Measurements from ENCODE around the gene WRNIP1.

WRNIP1 gene

DNA sequence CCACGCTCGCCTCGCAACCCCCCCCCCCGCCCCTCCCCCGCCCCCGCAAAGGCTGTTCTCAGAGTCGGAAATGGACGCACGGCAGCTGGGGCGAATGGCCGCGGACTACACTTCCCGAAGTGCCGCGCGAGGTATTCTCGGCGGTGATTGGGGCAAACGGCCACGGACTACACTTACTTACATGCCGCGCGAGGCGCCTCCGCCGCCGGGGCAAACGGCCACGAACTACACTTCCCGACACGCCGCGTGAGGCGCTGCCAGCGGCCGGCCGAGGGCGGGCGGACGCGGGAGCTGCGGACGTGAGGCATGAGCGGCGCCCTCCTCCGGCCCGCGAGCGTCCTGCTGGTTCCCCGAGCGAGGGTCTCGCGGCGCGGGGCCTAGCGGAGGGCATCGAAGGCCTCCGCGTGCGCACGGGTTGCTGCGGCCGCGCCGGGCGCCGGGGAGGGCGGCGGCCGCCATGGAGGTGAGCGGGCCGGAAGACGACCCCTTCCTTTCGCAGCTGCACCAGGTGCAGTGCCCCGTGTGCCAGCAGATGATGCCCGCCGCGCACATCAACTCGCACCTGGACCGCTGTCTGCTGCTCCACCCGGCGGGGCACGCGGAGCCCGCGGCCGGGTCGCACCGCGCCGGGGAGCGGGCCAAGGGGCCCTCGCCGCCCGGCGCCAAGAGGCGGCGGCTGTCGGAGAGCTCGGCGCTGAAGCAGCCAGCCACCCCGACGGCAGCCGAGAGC lies at the start of gene WRNIP1:
Gene WRNIP1, plus strand, starts transcription at position 228 of the 730 bp plus-strand sequence. Its CDS starts 230 bp downstream, at position 458.
- DNase-seq (ENCODE audit: low read depth in 2 of 2) = peak; percentile 95 to 97

DNA sequence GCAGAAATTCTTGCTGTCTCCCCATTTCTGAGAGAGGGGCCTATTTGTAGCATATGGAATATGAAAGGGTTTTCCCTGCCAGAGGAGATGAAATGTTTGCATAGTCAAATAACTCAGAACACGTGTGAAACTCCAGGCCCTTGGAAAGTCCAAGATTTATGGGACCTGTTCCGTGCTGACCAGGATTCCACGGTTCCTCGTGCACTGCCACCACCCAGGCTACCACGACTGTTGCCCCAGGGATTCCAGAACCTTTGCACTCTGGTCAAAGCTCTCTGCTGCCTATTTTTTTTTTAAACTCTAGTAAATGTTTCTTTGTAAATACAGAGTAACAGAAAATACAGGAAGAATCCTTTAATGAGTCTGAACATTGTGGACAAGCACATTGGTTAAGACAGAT lies 49.5 kb upstream of the WRNIP1 start:
- no peak for DNase-seq (ENCODE audit: low read depth in 2 of 2)

DNA sequence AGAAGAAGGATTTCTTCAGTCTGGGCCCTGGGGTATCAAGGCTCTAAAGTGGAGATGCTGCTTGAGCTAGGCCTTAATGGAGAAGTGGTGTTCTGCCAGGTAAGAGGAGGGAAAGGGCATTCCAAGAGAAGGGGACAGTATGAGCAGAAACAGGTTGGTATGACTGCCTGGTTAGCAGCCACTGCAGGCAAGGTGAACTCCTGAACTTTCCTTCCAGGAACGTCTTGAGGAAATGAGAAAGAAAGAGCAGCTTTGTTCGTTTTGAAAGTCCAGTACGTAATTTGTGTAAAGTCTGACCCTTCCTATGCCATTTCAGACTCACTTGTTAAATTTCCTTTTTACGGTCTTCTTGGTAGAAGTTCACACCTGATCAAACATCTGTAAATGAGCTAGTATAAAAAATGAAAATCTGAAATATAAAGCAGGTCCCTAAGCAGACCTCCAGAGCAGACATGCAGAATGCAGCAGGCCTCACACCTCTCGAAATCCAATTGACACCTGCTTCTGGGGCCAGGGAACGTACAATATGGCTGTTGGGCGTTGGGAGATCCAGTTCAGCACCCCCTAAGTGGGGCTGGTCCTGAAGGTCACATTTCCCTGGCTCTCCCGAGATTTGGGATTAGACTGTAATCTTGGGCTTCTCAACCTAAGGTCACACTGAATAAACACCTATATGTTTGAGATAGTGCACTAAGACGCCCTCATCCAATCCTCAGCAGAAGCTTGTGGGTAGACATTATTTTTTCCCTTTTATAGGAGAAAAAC lies 48.1 kb upstream of the WRNIP1 start:
- DNase-seq (ENCODE audit: low read depth in 2 of 2) = no peak

DNA sequence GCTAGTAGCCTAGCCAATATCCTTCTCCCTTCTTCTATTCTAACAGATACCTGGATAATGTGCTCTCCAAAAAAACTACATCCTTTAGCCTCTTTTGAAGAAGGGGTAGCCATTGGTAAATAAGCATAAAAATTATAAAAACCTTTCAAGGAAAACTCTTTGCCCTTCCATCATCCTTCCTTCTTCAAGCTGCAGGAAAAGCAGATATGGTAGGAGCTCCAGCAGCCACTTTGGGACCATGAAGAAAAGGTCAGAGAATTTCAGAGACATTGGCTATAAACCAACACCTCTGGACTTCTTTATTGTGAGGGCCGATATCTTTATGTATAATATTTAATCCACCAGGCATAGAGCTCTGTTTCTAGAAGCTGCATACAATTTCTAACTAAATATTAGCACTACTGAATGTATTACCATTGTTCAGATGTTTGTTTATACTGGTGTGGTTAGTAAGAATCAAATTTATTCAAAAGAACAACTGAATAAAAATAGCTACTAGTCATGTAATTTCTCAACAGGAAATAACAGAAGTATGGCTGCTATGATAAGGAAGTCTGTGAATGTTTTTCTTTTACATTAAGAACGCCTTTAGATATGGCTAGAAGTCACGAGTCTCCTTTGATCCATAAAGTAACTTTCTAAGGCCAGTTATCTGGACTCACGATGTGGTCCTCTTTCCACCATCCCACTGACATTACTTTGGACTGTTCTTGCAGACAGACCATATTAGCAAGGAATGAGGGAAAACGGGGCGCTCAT lies 46.7 kb upstream of the WRNIP1 start:
- DNase-seq (ENCODE audit: low read depth in 2 of 2) = no peak

DNA sequence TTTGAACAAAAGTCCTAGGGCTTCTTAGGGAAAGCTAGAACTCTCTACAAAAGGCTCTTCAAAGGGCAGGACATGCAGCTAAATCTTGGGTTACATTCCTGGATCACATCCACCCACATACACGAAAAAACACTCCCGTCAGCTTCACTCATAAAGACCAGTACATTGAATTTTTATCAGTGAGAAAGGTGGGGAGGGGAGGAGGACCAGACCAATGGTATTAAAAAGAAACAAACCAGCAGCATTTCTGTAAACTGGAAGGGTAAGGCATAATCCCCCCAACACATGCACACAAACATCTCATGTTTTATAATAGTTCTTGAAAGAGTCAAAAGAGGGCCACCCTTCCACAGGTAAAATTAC lies 46.1 kb upstream of the WRNIP1 start:
- DNase-seq (ENCODE audit: low read depth in 2 of 2) = no peak

DNA sequence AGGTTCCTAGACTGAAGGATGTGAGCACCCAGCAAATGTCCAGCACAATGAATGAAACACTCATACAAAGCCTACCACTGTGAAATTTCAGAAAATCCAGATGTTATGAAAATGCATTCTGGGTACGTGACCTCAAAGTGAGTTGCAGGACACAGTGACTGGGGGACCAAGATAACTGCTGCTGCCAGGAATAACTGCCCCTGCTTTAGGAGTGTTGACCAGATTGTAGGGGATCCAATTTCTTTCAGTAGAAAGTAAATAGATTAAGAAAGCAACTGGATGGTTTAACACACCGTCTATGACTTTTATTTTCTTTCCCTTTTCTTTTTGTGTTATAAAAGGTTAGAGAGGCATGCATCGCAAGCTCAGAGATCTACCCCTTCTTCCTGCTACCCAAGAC lies 44.0 kb upstream of the WRNIP1 start:
- no peak for DNase-seq (ENCODE audit: low read depth in 2 of 2)

DNA sequence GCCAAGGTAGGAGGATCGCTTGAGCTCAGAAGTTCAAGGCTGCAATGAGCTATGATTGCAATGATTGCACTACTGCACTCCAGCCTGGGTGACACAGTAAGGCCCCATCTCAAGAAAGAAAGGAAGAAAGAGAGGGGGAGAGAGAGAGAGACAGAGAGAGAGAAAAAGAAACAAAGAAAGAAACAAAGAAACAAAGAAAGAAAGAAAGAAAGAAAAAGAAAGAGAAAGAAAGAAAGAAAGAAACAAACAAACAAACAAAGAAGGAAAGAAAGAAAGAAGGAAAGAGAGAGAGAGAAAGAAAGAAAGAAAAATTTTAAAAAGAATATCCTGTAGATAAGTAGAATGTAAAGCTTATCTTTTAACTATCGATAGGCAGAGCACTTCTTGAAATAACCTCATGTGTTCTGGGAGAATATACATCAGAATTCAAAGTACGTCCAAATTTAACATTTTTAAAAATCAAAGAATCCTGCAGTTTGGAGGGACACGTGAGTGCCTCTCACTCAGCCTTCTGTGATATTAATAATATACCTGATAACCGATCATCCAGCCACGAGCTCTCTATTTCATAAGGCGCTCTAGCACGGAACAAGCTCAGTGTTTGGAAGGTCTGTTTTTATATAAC lies 39.7 kb upstream of the WRNIP1 start:
- DNase-seq (ENCODE audit: low read depth in 2 of 2) = no peak

DNA sequence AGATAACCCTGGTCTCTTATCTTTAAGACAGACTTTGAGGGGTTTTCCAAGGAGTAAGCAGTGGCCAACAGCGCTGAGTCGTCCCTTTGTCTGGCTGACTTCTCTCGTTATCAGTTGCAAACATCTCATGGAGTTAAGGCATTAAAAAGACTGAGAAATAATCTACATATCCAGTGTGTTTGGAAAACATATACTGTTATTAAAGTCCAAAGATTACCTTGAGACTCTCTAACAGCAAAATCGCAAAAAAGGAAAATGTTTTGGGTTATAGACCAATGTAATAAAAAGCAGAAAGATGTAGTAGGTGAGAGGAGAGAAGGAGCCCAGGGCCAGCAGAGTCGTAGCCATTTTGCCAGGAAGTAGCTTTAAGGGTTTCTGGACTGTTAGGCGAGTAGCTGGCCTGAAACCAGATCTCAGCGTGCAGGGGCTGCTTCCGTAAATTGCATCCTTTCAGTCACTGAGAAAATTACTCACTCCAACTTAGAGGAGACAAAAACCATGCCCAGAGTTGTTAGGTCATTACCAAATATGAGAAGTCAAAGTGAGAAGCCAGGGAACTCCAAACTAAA lies 39.1 kb upstream of the WRNIP1 start:
- no peak for DNase-seq (ENCODE audit: low read depth in 2 of 2)

DNA sequence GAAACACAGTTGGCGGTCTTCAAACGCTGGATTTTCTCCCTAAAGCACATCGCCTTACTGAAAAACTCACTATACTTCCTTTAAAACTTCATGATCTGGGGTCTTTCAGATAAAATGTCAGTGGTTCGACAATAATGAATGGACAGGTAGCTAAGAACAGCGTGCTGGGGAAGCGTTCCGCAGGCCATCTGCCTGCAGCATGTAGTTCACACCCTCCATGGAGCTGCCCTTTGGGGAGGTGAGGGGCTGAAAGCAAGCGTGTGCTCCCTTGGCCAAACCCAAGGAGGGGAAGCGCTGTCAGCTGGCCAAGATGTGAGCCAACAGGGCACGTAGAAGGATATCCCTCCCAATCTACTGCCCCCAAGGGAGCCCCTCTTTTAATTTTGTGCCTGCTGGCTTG lies 35.3 kb upstream of the WRNIP1 start:
- no peak for DNase-seq (ENCODE audit: low read depth in 2 of 2)

DNA sequence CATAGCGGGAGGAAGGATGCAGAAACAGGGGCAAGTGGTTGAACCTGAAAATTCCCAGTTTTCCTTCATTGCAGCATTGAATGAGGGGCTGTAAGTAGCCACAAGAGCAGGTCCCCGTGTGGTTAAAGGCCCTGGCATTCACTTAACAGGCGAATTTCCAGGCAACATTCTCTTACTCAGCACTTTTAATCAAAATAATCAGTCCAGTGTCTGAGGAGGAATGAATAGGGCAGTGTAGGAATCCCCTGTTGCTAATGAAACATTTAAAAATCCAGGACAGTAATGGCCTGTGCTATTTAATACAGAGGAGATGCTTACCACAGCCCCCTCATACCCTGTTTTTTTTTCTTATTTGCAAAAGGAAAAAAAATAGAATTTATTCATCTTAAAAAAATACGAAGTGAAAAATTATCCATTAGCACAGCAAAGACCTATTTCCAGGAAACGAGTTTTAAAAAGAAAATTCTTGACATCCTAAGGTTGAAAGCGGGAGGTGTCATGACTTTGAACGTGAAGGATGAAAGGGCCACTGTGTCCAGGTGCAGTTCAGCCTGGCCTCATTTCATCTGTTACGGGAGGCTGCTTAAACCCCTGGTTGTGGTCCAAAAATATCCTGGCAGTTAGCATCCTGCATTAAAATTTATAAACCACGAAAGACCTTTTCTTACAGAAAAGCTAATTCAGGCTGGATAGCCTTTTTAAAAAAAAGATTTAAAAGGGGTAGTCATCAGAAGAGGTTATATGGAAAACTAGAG lies 34.7 kb upstream of the WRNIP1 start:
- DNase-seq (ENCODE audit: low read depth in 2 of 2) = no peak

DNA sequence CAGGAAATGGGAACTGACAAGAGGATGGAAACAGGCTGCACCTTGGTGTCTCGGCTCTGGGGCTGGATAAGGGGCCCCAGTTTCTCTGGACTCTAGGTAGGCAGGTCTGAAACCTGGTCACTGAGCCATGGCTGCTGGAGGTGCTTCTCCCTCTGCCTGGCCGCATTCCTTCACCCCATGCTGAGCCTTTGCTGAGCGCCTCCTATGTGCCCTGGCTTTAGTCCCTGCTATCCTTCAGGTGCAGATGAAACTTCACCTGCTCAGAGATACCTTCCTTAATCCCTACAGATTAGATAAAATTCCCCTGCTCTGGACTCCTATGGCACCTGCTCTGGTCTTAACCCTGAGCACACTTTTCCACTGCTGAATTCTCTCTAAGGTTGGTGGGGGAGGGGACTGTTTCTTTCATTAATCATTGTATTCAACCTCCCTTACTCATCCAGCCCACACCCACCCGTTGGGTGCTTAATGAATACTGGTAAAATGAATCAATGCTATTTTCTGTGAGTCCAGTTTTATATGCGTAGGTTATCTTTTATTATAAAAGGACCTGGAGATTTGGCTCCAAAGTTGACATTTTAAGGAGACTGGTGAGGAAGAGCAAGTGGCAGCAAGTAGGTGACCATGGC lies 33.8 kb upstream of the WRNIP1 start:
- DNase-seq (ENCODE audit: low read depth in 2 of 2) = no peak

DNA sequence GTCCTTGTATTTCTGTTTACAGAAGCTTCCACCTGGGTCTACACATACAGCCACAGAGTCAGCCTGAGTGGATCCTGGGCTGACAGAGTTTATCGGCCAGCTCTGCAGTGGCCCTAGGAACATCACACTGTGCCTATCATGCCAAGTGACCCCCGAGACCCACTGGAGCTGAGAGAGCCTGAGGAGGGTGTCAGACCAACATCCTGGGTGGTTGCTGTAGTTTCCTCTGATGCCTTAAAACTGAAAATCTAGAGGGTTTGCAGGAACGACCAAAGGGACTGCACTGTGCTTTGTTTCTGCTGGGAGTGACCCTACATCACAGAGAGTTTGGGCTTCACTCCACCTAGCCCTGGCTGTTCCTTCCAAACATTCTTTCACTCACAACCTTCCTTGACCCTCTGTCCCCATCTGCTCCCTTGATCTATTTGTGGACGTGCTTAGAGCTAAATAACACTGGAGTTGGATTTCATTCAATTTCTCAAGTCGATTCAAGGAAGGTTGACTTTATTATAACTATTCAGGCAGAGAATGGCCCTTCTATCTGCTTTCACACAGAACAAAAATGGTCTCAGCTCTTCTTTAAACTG lies 32.6 kb upstream of the WRNIP1 start:
- no peak for DNase-seq (ENCODE audit: low read depth in 2 of 2)

DNA sequence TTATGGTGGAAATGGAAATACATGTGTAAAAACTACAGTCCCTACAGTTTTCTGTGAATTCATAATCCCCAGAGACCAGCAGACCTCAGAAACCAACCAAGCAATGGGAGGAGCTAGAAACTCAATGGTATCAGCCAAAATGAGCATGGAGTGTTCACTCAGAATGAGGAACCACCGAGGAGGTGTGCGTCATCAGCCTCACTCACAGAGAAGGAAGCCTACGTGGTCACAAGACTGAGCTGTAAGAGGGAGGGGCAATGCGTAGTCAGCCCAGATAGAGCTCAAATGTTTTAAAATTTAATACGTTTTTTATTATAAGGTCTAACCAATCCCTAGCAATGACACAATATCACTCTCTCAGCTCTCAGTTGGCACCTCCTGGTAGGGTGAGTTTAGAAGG lies 31.9 kb upstream of the WRNIP1 start:
- peak in 1 of 2 donors; percentile 33 for DNase-seq (ENCODE audit: low read depth in 2 of 2)

DNA sequence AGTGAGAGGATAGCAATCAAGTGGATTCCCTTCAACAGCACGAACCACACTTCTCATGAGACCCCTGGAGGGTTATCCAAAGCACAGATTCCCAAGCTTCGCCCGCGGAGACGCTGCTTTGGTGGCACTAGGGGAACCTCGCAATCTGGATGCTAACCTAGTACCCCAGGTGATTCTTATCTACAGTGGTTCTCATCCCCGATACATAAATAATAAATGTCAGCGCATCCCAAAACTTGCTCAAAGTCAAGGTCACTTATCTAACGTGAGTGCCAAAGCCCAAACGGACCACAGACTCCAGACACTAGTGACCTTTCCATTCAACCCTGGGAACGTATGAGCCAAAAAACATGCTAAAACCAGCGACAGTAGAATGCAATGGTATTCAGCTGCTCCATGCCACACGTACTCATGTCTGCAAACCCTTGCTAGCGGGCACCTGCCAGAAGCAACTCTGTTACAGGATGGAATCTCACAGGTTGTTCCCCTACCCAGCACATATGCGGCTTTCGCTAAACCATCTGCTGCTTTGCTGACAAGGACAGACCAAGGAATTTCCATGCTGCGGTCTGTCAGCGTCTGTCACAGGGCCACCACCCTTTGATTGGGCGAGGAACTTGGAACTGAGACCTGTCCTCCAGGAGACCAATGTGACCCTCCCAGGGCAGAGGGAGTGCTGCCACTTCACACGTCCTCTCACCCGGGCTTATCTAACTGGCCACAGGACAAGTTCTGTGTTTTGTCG lies 31.3 kb upstream of the WRNIP1 start:
- no peak for DNase-seq (ENCODE audit: low read depth in 2 of 2)

DNA sequence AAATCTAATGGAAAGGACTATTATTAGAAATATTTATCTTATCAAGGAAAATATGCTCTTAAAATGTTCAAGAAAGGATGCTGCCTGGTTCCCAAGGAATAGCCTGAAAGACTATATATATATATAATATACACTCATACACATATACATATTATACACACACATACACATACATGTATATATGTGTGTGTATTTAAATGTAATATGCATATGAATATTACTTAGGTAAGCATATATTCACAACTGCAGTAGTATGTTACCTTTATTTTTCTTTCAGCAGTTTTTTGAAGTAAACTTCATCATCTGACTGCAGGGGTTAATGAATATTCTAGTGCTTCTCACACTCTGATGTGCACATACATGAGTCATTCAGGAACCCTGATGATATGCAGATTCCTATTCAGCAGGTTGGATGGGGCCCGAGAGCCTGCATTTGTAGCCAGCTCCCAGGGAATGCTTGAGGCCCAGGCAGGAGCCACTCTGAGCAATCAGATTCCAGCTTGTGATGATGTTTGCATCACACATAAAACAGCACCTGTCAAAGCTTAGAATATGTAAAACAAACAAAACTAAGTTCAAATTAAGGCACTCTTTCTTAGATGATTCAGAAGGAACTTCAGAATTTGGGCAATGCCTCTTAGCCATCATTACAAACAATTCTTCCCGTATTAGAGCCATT lies 30.6 kb upstream of the WRNIP1 start:
- no peak for DNase-seq (ENCODE audit: low read depth in 2 of 2)

DNA sequence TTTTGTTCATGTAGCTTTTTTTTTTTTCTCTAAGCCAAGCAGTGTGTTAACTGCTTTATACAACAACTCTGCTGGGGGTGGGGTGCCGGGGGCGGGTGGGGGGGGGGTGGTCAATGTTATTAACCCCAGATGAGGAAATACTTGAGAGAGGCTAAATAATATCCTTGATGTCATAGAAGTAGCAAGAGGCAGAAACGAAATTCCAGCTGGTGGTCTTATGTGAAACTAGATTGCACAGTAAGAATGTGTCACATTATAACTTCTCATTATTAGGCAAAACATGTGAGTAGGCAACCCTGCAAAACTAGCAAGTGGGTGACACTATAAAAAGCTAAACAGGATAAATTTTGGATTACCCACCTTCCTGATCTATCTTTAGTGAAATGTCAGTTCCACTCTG lies 27.3 kb upstream of the WRNIP1 start:
- DNase-seq (ENCODE audit: low read depth in 2 of 2) = no peak

DNA sequence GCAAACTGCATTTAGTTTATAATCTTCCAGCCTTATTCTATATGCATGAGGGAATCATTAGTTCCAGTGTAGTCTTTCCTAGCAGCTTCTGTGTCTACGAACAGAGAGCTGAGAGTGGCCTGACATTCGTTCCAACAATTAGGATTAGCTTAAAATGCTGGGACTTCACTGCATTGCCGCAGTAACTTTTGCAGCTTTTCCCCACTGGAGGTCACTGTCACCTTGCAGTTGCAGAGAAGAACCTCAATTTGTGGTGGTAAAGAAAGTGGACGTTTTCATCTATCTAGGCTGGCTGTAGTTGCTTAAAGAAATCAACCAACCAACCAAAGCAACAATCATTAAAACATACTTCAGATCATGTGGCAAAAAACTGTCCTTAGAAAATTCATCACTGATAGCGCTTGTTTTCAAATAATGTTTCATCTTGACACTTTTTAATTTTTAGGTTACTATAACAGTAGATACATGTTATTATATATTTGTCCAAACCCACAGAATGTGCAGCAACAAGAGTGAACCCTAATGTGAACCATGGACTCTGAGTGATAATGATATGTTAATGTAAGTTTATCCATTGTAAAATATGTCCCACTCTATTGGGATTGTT lies 26.7 kb upstream of the WRNIP1 start:
- DNase-seq (ENCODE audit: low read depth in 2 of 2) = peak; percentile 17 to 23

DNA sequence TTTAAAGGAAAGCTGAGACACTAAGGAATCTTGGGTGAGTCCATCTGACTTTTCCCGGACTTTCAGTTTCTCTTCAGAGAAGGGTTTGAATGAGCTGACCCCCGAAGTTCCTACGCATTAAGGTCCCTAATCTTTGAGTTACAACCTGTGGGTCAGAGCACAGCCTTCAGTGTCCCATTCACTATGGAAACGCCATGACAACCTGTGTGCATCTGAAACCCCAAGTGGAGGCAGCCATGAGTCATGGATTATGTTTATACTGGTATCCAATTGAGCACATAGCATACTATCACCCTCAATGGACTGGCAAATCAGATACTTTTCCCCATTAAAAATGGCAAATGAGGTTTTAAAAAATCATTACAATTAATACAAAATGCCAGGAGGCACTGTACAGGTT lies 25.9 kb upstream of the WRNIP1 start:
- no peak for DNase-seq (ENCODE audit: low read depth in 2 of 2)

DNA sequence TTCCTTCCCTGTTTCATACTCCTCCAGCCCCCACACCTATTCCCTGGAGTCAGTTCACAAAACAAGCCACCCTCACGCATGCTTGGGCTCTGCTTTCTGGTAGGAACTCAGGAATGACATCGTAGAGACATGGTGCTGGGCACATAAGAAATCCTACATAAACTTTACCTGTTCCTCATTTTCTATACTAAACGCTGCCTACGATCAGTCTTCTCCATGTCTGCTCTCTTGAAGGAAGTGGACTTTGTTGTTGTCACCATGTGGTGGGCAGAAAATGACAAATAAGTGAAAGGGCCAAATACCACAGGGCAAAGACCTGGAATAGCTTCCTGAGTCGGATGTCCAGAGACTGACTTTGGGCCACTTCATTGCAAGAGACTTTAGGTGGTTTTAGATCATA lies 24.6 kb upstream of the WRNIP1 start:
- DNase-seq (ENCODE audit: low read depth in 2 of 2) = no peak
